PFSK-1 (cell line): ENCODE results near the gene CAMTA1.

Experiments used
- FOXP2 ChIP-seq: optimal IDR thresholded peaks from 2 replicates; pipeline ENCODE3; 2011; ENCODE audit warnings: borderline replicate concordance, control low read depth, inconsistent platforms; ENCODE audit not compliant: insufficient read depth; ENCODE audit errors: extremely low read length, extremely low read depth
- POLR2AphosphoS5 ChIP-seq: IDR thresholded peaks from 2 replicates; pipeline ENCODE4 v1.6.1; 2012; ENCODE audit warnings: low read depth, mild to moderate bottlenecking, control low read depth, low read length, moderate library complexity
- REST ChIP-seq, 2 experiments: IDR thresholded peaks; 2 replicates each; pipeline versions ENCODE4 v1.6.1 to v1.8.0; 2011 to 2012; ENCODE audit warnings: low read depth in 2 of 2, low read length in 2 of 2, control low read depth in 1 of 2, inconsistent platforms in 1 of 2, mild to moderate bottlenecking in 1 of 2, moderate library complexity in 1 of 2; ENCODE audit not compliant: insufficient read depth in 1 of 2
- SIN3A ChIP-seq: IDR thresholded peaks from 2 replicates; pipeline ENCODE4 v1.6.1; 2012; ENCODE audit warnings: mild to moderate bottlenecking, low read length, moderate library complexity, borderline replicate concordance; ENCODE audit not compliant: insufficient read depth
- TAF1 ChIP-seq: IDR thresholded peaks from 2 replicates; pipeline ENCODE4 v1.6.1; 2012; ENCODE audit warnings: low read length, control low read depth, borderline replicate concordance; ENCODE audit not compliant: insufficient read depth

Gene CAMTA1

GRCh38 chr1:7252411-7253117, 467.3 kb downstream of the CAMTA1 start:
- TF ChIP-seq REST (IDR thresholded peaks at IDR 0.05; ENCODE audit: insufficient read depth in 1 of 2, low read depth in 2 of 2, low read length in 2 of 2) = no peak
- TF ChIP-seq TAF1 = no peak
- TF ChIP-seq FOXP2 = no peak
- TF ChIP-seq POLR2AphosphoS5 = no peak
- TF ChIP-seq SIN3A = no peak

GRCh38 chr1:7253118-7253480, 467.8 kb downstream of the CAMTA1 start:
- TF ChIP-seq FOXP2 = no peak

- TF ChIP-seq POLR2AphosphoS5 = no peak
- TF ChIP-seq SIN3A = no peak
- TF ChIP-seq TAF1 = no peak
Observed at GRCh38 chr1:7253988-7254587, 468.8 kb downstream of the CAMTA1 start.

- no peak for TF ChIP-seq SIN3A
- TF ChIP-seq TAF1 = no peak
- TF ChIP-seq FOXP2 = no peak
- TF ChIP-seq POLR2AphosphoS5 = no peak
- no peak for TF ChIP-seq REST (IDR thresholded peaks at IDR 0.05; ENCODE audit: insufficient read depth in 1 of 2, low read depth in 2 of 2, low read length in 2 of 2)
Observed at GRCh38 chr1:7255303-7256058, 470.2 kb downstream of the CAMTA1 start.

- TF ChIP-seq SIN3A (no peak), REST (IDR thresholded peaks at IDR 0.05; ENCODE audit: insufficient read depth in 1 of 2, low read depth in 2 of 2, low read length in 2 of 2) (no peak), POLR2AphosphoS5 (no peak), TAF1 (no peak), FOXP2 (no peak)
Observed at GRCh38 chr1:7256526-7256925, 471.3 kb downstream of the CAMTA1 start.

GRCh38 chr1:7257225-7257624, 472.0 kb downstream of the CAMTA1 start:
- TF ChIP-seq POLR2AphosphoS5 (no peak), SIN3A (no peak), REST (IDR thresholded peaks at IDR 0.05; ENCODE audit: insufficient read depth in 1 of 2, low read depth in 2 of 2, low read length in 2 of 2) (no peak), TAF1 (no peak), FOXP2 (no peak)
